ENCODE data around the gene KLHL18.
"Not testable (repeated sequence)": the region's sequence is repeated elsewhere in the genome, so short reads cannot be mapped to it uniquely, and the experiment has no call there.

The KLHL18 gene

DNA sequence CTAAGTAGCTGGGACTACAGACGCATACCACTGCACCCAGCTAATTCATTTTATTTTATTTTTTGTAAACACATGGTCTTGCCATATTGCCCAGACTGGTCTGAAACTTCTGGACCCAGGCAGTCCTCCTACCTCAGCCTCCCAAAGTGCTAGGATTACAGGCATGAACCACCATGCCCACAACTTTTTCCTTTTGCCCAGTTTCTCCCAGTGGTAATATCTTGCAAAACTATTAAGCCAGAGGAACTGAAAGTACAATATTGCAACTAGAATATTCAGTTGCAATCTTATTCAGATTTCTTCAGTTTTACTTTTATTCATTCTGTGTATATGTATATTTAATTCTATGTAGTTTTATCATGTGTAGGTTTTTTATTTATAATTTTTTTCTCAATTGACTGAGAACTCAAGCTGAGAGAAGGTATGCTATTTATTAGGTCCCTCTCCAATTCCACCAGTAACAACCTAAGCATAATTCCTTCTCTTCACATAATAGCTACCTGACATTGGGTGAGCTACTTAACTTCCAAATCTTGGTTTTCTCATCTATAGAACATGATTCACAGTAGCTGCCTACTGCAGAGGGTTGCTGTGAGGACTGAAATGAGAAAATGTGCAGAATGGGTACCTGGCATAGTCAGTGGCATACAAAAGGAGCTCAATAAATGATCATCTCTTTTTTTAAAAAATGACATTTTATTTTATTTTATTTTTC is 30.8 kb downstream of the KLHL18 start:
- Histone ChIP-seq H3K27me3 (ENCODE audit: insufficient read depth, low read depth, severe bottlenecking) (no peaks in the 10 kb centered on the region), H3K27ac (no peak overlapping the region), H3K9me3 (ENCODE audit: severe bottlenecking) (no peaks in the 10 kb centered on the region), H3K4me3 (ENCODE audit: low read depth, low read length) (no peak overlapping the region), H3K36me3 (no peaks in the 10 kb centered on the region)
- TF ChIP-seq, protein P1, sequence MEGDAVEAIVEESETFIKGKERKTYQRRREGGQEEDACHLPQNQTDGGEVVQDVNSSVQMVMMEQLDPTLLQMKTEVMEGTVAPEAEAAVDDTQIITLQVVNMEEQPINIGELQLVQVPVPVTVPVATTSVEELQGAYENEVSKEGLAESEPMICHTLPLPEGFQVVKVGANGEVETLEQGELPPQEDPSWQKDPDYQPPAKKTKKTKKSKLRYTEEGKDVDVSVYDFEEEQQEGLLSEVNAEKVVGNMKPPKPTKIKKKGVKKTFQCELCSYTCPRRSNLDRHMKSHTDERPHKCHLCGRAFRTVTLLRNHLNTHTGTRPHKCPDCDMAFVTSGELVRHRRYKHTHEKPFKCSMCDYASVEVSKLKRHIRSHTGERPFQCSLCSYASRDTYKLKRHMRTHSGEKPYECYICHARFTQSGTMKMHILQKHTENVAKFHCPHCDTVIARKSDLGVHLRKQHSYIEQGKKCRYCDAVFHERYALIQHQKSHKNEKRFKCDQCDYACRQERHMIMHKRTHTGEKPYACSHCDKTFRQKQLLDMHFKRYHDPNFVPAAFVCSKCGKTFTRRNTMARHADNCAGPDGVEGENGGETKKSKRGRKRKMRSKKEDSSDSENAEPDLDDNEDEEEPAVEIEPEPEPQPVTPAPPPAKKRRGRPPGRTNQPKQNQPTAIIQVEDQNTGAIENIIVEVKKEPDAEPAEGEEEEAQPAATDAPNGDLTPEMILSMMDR (IDR thresholded peaks at IDR 0.05; ENCODE audit: low read depth, low read length), result no peak
- no peak for DNase-seq

- no peak for DNase-seq
- H3K27me3 ChIP-seq (ENCODE audit: insufficient read depth, low read depth, severe bottlenecking), result no peaks in the 10 kb centered on the region
- no peak overlapping the region for H3K27ac ChIP-seq
- H3K36me3 ChIP-seq, result no peaks in the 10 kb centered on the region
- TF ChIP-seq, protein P1 (IDR thresholded peaks at IDR 0.05; ENCODE audit: low read depth, low read length), result no peak
- no peaks in the 10 kb centered on the region for H3K9me3 ChIP-seq (ENCODE audit: severe bottlenecking)
- H3K4me3 ChIP-seq (ENCODE audit: low read depth, low read length), result no peak overlapping the region
These were observed 31.5 kb downstream of the KLHL18 start for GRCh38 chr3:47314056-47314764.

- TF ChIP-seq, protein P1 (IDR thresholded peaks at IDR 0.05; ENCODE audit: low read depth, low read length), result no peak
- Histone ChIP-seq H3K27ac (no peak overlapping the region), H3K27me3 (ENCODE audit: insufficient read depth, low read depth, severe bottlenecking) (no peaks in the 10 kb centered on the region), H3K4me3 (ENCODE audit: low read depth, low read length) (no peak overlapping the region), H3K9me3 (ENCODE audit: severe bottlenecking) (no peaks in the 10 kb centered on the region), H3K36me3 (peaks cover 3% of the 10 kb centered on the region)
- no peak for DNase-seq
These were observed 32.4 kb downstream of the KLHL18 start for GRCh38 chr3:47315069-47315647.

DNA sequence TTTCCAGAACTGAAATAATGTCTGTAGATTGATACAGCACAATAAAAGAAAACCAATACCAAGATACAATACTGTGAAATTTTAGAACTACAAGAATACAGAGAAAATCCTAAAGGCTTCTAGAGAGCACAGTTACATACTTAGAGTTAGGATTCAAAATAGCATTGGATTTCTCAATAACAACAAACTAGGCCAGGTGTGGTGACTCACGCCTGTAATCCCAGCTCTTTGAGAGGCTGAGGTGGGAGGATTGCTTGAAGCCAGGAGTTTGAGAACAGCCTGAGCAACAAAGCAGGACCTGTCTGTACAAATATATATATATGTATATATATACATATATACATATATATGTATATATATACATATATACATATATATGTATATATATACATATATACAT is 33.4 kb downstream of the KLHL18 start:
- not testable (repeated sequence) for H3K9me3 ChIP-seq (ENCODE audit: severe bottlenecking); H3K4me3 ChIP-seq (ENCODE audit: low read depth, low read length); DNase-seq; H3K27me3 ChIP-seq (ENCODE audit: insufficient read depth, low read depth, severe bottlenecking); H3K27ac ChIP-seq
- H3K36me3 ChIP-seq, result peaks cover 11% of the 10 kb centered on the region

DNA sequence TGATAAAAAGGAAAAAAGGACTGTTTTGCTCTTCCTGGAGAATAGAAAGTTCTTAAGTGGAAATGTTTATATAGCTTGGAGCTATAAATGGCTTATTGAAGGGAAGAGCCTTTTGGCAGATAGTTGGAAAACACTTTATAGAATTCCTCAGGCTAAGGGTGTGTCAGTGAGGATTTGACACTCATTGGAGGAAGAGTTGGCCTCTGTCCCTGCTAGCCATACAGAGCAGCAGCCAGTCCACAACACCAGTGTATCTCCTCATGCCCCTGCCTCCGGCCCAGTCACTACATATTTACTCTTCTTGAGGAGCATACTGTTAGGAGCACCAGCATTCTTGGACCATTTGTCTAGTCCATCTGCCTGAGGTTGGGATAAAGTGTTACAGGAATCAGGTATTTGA is 36.2 kb downstream of the KLHL18 start:
- no peak overlapping the region for H3K4me3 ChIP-seq (ENCODE audit: low read depth, low read length)
- H3K27me3 ChIP-seq (ENCODE audit: insufficient read depth, low read depth, severe bottlenecking), result no peaks in the 10 kb centered on the region
- no peaks in the 10 kb centered on the region for H3K9me3 ChIP-seq (ENCODE audit: severe bottlenecking)
- peaks cover 28% of the 10 kb centered on the region for H3K36me3 ChIP-seq
- TF ChIP-seq, protein P1 (IDR thresholded peaks at IDR 0.05; ENCODE audit: low read depth, low read length), result no peak
- no peak for DNase-seq
- H3K27ac ChIP-seq, result no peak overlapping the region

DNA sequence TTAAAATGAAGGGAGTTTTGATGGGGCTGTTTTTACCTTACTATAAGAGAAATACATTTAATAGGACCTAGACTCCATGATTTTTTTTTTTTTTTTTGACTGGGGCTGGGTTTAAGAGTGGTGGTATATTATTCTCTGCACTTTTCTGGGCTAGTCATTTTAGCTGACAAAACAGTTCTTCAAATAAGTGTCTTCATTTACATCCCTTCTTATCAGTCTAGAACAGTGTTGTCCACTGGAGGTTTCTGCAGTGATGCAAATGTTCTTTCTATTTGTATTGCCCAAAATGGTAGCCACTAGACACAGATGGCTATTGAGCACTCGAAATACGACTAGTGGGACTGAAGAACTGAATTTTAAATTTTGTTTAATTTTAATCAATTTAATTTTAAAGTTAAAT is 37.2 kb downstream of the KLHL18 start:
- no peak for DNase-seq
- Histone ChIP-seq H3K36me3 (peaks cover 35% of the 10 kb centered on the region), H3K27ac (no peak overlapping the region), H3K9me3 (ENCODE audit: severe bottlenecking) (no peaks in the 10 kb centered on the region), H3K4me3 (ENCODE audit: low read depth, low read length) (no peak overlapping the region), H3K27me3 (ENCODE audit: insufficient read depth, low read depth, severe bottlenecking) (no peaks in the 10 kb centered on the region)
- TF ChIP-seq, protein P1 (IDR thresholded peaks at IDR 0.05; ENCODE audit: low read depth, low read length), result no peak
